SK-N-SH (cell line): ENCODE results near the gene USP36.

Source experiments
- CHD2 ChIP-seq: fragments of 150-350 bp; IDR thresholded peaks from 2 replicates; pipeline ENCODE4 v1.6.1; 2018; ENCODE audit warnings: low read length; ENCODE audit not compliant: partially characterized antibody
- EP300 ChIP-seq, 2 experiments: IDR thresholded peaks; 2 replicates each; pipeline versions ENCODE4 v1.4.0 to v1.6.1; 2012; ENCODE audit warnings: borderline replicate concordance in 1 of 2, low read depth in 1 of 2, low read length in 1 of 2
- EZH2phosphoT487 ChIP-seq: fragments of 200-600 bp; sonication (generic); IDR thresholded peaks from 2 replicates; pipeline ENCODE4 v1.6.1; 2017; ENCODE audit warnings: low read depth, mixed run types, mild to moderate bottlenecking, antibody characterized with exemption, moderate library complexity, borderline replicate concordance
- GABPA ChIP-seq: IDR thresholded peaks from 2 replicates; pipeline ENCODE4 v1.4.0; 2012; ENCODE audit warnings: low read depth, mild to moderate bottlenecking
- JUND ChIP-seq: IDR thresholded peaks from 2 replicates; pipeline ENCODE4 v1.4.0; 2012
- MXI1 ChIP-seq: IDR thresholded peaks from 2 replicates; pipeline ENCODE4 v1.6.1; 2012; ENCODE audit warnings: mild to moderate bottlenecking, low read depth, low read length, improper control_type of control experiment
- POLR2AphosphoS5 ChIP-seq: IDR thresholded peaks from 2 replicates; pipeline ENCODE4 v1.6.1; 2012; ENCODE audit warnings: low read depth, low read length
- SIN3A ChIP-seq: IDR thresholded peaks from 2 replicates; pipeline ENCODE4 v1.6.1; 2012; ENCODE audit warnings: low read depth, mild to moderate bottlenecking, low read length, moderate library complexity, borderline replicate concordance
- TEAD4 ChIP-seq: IDR thresholded peaks from 2 replicates; pipeline ENCODE4 v1.4.0; 2012; ENCODE audit warnings: mild to moderate bottlenecking, borderline replicate concordance; ENCODE audit not compliant: insufficient read depth
- TF ChIP-seq, protein P1 (sequence below): fragments of 200-600 bp; sonication (generic); IDR thresholded peaks from 2 replicates; pipeline ENCODE4 v1.6.1; 2017; ENCODE audit warnings: antibody characterized with exemption, mild to moderate bottlenecking, moderate library complexity
- TF ChIP-seq, protein P2 (sequence below): IDR thresholded peaks from 2 replicates; pipeline ENCODE4 v1.4.0; 2012; ENCODE audit warnings: low read depth, borderline replicate concordance
- TF ChIP-seq, protein P3 (sequence below): IDR thresholded peaks from 2 replicates; pipeline ENCODE4 v1.4.0; 2012; ENCODE audit warnings: low read depth
- TF ChIP-seq, protein P4 (sequence below): fragments of 150-350 bp; IDR thresholded peaks from 2 replicates; pipeline ENCODE4 v1.6.1; 2017; ENCODE audit warnings: antibody characterized with exemption, low read length, low read depth, borderline replicate concordance

DNA sequence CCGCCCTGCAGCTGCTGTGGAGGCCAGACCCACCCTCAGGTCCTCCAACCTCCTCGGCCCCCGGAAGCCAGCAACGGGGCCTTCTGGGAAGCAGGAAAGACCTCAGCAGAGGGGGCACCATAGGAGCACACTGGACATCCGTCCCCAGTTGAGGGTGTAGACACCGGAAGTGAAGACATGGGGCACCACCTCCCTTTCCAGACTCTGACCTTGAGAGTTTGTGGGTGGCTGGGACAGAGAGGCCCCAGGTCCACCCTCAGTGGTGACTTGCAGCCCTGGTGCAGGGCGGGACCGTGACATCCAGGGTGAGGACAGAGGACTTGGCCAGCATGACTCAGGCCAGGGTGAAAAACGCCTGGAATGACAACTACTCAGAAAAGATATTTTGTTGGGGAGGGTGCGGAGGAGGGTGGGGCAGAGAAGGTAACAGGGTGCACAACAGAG is 42.5 kb upstream of the USP36 start:
- TF ChIP-seq, protein P1, sequence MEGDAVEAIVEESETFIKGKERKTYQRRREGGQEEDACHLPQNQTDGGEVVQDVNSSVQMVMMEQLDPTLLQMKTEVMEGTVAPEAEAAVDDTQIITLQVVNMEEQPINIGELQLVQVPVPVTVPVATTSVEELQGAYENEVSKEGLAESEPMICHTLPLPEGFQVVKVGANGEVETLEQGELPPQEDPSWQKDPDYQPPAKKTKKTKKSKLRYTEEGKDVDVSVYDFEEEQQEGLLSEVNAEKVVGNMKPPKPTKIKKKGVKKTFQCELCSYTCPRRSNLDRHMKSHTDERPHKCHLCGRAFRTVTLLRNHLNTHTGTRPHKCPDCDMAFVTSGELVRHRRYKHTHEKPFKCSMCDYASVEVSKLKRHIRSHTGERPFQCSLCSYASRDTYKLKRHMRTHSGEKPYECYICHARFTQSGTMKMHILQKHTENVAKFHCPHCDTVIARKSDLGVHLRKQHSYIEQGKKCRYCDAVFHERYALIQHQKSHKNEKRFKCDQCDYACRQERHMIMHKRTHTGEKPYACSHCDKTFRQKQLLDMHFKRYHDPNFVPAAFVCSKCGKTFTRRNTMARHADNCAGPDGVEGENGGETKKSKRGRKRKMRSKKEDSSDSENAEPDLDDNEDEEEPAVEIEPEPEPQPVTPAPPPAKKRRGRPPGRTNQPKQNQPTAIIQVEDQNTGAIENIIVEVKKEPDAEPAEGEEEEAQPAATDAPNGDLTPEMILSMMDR = no peak
- TF ChIP-seq JUND = peak; percentile 74
- no peak for TF ChIP-seq EZH2phosphoT487
- TF ChIP-seq TEAD4 = no peak
- TF ChIP-seq MXI1 = peak; percentile 31
- peak; percentile 2; the same call in 1 of the 2 replicates for TF ChIP-seq POLR2AphosphoS5
- peak in 1 of 2 experiments; percentile 28; a peak in 2 of 4 replicates for TF ChIP-seq EP300 (IDR thresholded peaks at IDR 0.05; ENCODE audit: borderline replicate concordance in 1 of 2, low read depth in 1 of 2, low read length in 1 of 2)
- TF ChIP-seq GABPA = peak; percentile 88
- no peak for TF ChIP-seq SIN3A
- TF ChIP-seq CHD2 = peak; percentile 76
- TF ChIP-seq, protein P2, sequence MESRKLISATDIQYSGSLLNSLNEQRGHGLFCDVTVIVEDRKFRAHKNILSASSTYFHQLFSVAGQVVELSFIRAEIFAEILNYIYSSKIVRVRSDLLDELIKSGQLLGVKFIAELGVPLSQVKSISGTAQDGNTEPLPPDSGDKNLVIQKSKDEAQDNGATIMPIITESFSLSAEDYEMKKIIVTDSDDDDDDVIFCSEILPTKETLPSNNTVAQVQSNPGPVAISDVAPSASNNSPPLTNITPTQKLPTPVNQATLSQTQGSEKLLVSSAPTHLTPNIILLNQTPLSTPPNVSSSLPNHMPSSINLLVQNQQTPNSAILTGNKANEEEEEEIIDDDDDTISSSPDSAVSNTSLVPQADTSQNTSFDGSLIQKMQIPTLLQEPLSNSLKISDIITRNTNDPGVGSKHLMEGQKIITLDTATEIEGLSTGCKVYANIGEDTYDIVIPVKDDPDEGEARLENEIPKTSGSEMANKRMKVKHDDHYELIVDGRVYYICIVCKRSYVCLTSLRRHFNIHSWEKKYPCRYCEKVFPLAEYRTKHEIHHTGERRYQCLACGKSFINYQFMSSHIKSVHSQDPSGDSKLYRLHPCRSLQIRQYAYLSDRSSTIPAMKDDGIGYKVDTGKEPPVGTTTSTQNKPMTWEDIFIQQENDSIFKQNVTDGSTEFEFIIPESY = 0 out of 2 replicates have a peak, but pooled peaks have one; percentile 5
- TF ChIP-seq, protein P3, sequence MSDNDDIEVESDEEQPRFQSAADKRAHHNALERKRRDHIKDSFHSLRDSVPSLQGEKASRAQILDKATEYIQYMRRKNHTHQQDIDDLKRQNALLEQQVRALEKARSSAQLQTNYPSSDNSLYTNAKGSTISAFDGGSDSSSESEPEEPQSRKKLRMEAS = peak; percentile 58; the same call in 1 of the 2 replicates
- TF ChIP-seq, protein P4, sequence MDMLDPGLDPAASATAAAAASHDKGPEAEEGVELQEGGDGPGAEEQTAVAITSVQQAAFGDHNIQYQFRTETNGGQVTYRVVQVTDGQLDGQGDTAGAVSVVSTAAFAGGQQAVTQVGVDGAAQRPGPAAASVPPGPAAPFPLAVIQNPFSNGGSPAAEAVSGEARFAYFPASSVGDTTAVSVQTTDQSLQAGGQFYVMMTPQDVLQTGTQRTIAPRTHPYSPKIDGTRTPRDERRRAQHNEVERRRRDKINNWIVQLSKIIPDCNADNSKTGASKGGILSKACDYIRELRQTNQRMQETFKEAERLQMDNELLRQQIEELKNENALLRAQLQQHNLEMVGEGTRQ = no peak
